Endodermal cell (in vitro differentiated cells): Measurements from ENCODE around the gene NSG1. TPM values are rescaled to one million over a fixed set of nuclear protein-coding genes. Genes with fewer than 3 reads are reported as not detected.
A peak's percentile ranks its signal among the peaks of the same experiment; 100 is the strongest.

Experiments
- DNase-seq: peaks from one replicate; pipeline ENCODE4 v3.0.0-alpha.2; 2017
- H3K27ac ChIP-seq: 2 replicates; pipeline ENCODE4 v1.5.1; 2013; ENCODE audit warnings: mild to moderate bottlenecking, low read depth, low read length, moderate library complexity
- H3K27me3 ChIP-seq: 2 replicates; pipeline ENCODE4 v1.6.1; 2013; ENCODE audit warnings: mild to moderate bottlenecking, low read length, moderate library complexity; ENCODE audit not compliant: insufficient read depth, control insufficient read depth, poor library complexity, severe bottlenecking
- H3K36me3 ChIP-seq: 2 replicates; pipeline ENCODE4 v1.7.0; 2013; ENCODE audit warnings: mild to moderate bottlenecking, low read length, moderate library complexity; ENCODE audit not compliant: control insufficient read depth, insufficient read depth
- H3K4me1 ChIP-seq: one replicate; pipeline ENCODE4 v1.7.0; 2013; ENCODE audit warnings: low read length; ENCODE audit not compliant: control insufficient read depth, insufficient read depth
- H3K4me3 ChIP-seq: 2 replicates; pipeline ENCODE4 v1.5.1; 2013; ENCODE audit warnings: mild to moderate bottlenecking, low read length, moderate library complexity
- H3K9ac ChIP-seq: 2 replicates; pipeline ENCODE4 v1.6.1; 2013; ENCODE audit warnings: mild to moderate bottlenecking, low read length, moderate library complexity; ENCODE audit not compliant: poor library complexity, severe bottlenecking; ENCODE audit errors: extremely low read depth
- H3K9me3 ChIP-seq: 2 replicates; pipeline ENCODE4 v1.6.1; 2013; ENCODE audit warnings: mild to moderate bottlenecking, low read length, moderate library complexity; ENCODE audit not compliant: control insufficient read depth
- H3K27ac Mint-ChIP-seq: 2 replicates; pipeline ENCODE4 v1.8.0; 2020; ENCODE audit warnings: mixed read lengths
- H3K27me3 Mint-ChIP-seq: 2 replicates; pipeline ENCODE4 v1.8.0; 2021; ENCODE audit warnings: mild to moderate bottlenecking, mixed read lengths; ENCODE audit not compliant: insufficient read depth
- H3K36me3 Mint-ChIP-seq: 2 replicates; pipeline ENCODE4 v1.8.0; 2020; ENCODE audit warnings: low read depth, mixed read lengths
- H3K4me1 Mint-ChIP-seq: 2 replicates; pipeline ENCODE4 v1.8.0; 2020; ENCODE audit warnings: mixed read lengths
- H3K4me3 Mint-ChIP-seq: 2 replicates; pipeline ENCODE4 v1.8.0; 2020; ENCODE audit warnings: mild to moderate bottlenecking, moderate library complexity, mixed read lengths
- H3K9me3 Mint-ChIP-seq: 2 replicates; pipeline ENCODE4 v1.8.0; 2020; ENCODE audit warnings: mild to moderate bottlenecking, mixed read lengths
- WGBS, 2 experiments: methylation state at CpG; one replicate each; pipeline versions ENCODE4 v1.1.5 to v1.1.7; 2013; ENCODE audit warnings: missing lambda C conversion rate in 2 of 2, mixed read lengths in 1 of 2; ENCODE audit not compliant: insufficient coverage in 1 of 2, insufficient read length in 1 of 2; 5-methylcytosine and 5-hydroxymethylcytosine counted together
- total RNA-seq, 2 donors: library from RNA; stranded (reverse); fragmentation: NEBNext Ultra II Directional in 1 of 2; extraction: Animal tissue kit (Norgen Biotek cat#: 25700) in 1 of 2; gene quantifications; 2 replicates in 1 of 2; 3 replicates in 1 of 2; pipeline ENCODE4 v1.2.1, GENCODE V29; 2021
- TF ChIP-seq, protein P1 (sequence below): fragments of 200-600 bp; sonication (generic); conservative IDR thresholded peaks from 2 replicates; pipeline ENCODE4 v1.5.0; 2021; ENCODE audit warnings: antibody characterized with exemption, mild to moderate bottlenecking

The NSG1 gene
- total RNA-seq, 2 donors from 2014 or later, result 1.8 to 6.0 TPM

DNA sequence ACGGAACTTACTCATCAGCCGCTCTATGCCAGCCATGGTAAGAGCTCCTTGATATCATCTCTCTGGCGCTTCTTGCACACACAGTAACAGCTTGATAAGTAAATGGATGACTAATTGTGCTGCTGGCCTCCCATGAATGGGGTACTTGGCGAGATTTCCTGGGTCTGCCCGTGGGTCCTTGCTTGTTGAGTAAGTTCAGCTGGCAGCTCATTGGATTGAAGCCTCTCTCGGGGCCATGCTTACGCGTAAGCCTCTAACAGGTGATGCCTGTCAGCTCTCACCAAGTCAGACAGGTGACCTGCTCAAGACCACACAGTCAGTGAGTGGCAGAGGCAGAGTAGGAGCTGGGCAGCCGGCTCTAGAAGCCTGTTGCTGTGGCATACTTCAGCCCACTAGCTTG lies 7.7 kb downstream of the NSG1 start:
- WGBS, 2 experiments, result 84 to 85% methylated on average over 9 of the region's 9 CpGs
- peaks cover 9% of the 10 kb centered on the region for H3K27me3 Mint-ChIP-seq

DNA sequence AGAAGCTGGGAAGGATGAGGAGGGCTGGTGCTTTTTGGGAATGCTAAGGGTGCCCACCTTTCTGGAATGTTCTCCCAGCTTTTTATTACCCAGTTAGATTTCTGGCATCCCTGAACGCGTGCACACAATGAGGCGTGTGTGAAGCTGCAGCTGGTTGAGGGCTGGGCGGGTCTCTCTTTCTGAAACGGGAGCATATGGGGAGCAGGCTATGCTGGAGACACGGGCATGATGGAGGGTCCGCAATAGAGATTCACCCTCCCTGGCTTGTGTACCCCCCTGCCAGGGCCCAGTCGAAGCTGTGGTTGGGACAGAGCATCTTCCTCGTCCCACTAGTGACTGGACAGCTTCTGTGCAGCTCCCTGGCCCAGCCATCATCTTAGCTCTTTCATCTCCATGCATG lies 8.5 kb downstream of the NSG1 start:
- Mint-ChIP-seq H3K9me3 (peaks cover 1% of the 10 kb centered on the region), H3K36me3 (no peaks in the 10 kb centered on the region), H3K27ac (no peak overlapping the region), H3K4me3 (no peak overlapping the region), H3K4me1 (no peaks in the 10 kb centered on the region), H3K27me3 (peaks cover 5% of the 10 kb centered on the region)
- Histone ChIP-seq H3K36me3 (no peaks in the 10 kb centered on the region), H3K9me3 (no peaks in the 10 kb centered on the region), H3K27me3 (peaks cover 35% of the 10 kb centered on the region), H3K9ac (no peak overlapping the region), H3K4me1 (no peaks in the 10 kb centered on the region), H3K27ac (no peak overlapping the region), H3K4me3 (no peak overlapping the region)
- no peak for DNase-seq
- TF ChIP-seq, protein P1, sequence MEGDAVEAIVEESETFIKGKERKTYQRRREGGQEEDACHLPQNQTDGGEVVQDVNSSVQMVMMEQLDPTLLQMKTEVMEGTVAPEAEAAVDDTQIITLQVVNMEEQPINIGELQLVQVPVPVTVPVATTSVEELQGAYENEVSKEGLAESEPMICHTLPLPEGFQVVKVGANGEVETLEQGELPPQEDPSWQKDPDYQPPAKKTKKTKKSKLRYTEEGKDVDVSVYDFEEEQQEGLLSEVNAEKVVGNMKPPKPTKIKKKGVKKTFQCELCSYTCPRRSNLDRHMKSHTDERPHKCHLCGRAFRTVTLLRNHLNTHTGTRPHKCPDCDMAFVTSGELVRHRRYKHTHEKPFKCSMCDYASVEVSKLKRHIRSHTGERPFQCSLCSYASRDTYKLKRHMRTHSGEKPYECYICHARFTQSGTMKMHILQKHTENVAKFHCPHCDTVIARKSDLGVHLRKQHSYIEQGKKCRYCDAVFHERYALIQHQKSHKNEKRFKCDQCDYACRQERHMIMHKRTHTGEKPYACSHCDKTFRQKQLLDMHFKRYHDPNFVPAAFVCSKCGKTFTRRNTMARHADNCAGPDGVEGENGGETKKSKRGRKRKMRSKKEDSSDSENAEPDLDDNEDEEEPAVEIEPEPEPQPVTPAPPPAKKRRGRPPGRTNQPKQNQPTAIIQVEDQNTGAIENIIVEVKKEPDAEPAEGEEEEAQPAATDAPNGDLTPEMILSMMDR, result no peak
- 88 to 91% methylated on average over 5 to 9 of the region's 9 CpGs for WGBS, 2 experiments

More for the DNA sequence above, 7.7 kb downstream of the NSG1 start:
- peak; percentile 31 for DNase-seq
- Histone ChIP-seq H3K9ac (no peak overlapping the region), H3K9me3 (no peaks in the 10 kb centered on the region), H3K36me3 (no peaks in the 10 kb centered on the region), H3K4me1 (no peaks in the 10 kb centered on the region), H3K27ac (no peak overlapping the region), H3K27me3 (peaks cover 42% of the 10 kb centered on the region), H3K4me3 (no peak overlapping the region)
- Mint-ChIP-seq H3K27ac (no peak overlapping the region), H3K4me1 (no peaks in the 10 kb centered on the region), H3K4me3 (no peak overlapping the region), H3K36me3 (no peaks in the 10 kb centered on the region), H3K9me3 (peaks cover 1% of the 10 kb centered on the region)
- TF ChIP-seq, protein P1, result no peak

DNA sequence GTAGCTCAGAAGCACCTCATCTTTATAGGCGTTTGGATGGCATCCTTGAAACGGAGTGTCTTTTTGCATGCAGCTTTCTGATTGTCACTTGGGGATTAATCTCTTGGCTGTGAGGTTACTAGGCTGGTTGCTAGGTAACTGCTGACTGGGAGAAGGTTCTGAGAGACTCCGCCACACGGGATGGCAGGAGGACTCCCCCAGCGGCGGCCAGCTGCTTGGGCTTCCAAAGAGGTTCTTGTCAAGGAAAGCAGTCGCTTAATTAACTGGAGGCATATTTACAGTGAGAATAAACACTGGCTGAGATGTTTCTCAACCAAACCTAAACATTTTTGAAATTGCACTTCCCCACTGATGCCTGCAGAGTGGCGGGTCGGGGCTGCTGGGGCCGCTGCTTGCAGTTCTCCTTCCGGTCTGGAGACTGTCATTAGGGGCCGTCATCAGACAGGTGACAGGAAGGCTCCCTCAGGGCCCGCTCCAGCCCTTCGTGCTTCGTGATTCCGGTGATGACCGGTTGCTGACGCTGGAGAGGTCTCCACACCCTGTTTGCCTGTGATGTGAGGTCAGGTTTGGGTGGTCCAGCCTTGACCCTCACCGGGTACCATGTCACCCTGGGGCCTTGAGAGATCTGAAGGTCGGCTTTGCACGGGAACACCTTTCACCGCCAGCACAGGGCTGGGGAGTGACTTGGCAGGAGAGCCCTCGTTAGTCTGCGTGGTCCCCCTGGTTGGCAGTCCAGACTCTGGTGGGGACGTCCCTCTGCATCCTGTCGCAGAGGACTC lies 9.1 kb downstream of the NSG1 start:
- Mint-ChIP-seq H3K27ac (no peak overlapping the region), H3K36me3 (no peaks in the 10 kb centered on the region), H3K4me1 (no peaks in the 10 kb centered on the region), H3K27me3 (peaks cover 3% of the 10 kb centered on the region), H3K9me3 (peaks cover 1% of the 10 kb centered on the region), H3K4me3 (no peak overlapping the region)
- TF ChIP-seq, protein P1, result peak; percentile 40
- Histone ChIP-seq H3K36me3 (no peaks in the 10 kb centered on the region), H3K4me1 (no peaks in the 10 kb centered on the region), H3K9ac (no peak overlapping the region), H3K27ac (no peak overlapping the region), H3K27me3 (peaks cover 28% of the 10 kb centered on the region), H3K9me3 (no peaks in the 10 kb centered on the region), H3K4me3 (no peak overlapping the region)
- 52 to 74% methylated on average over 15 to 26 of the region's 26 CpGs for WGBS, 2 experiments
- DNase-seq, result peak; percentile 78
